ENCODE measurements around the gene OR6F1.

GRCh38 chr1:247701338-247701737, 15.1 kb downstream of the OR6F1 start:
- no peak for TF ChIP-seq TARDBP (IDR thresholded peaks at IDR 0.05)
- TF ChIP-seq BHLHE40 (IDR thresholded peaks at IDR 0.05; ENCODE audit: borderline replicate concordance) = no peak
- no peak for TF ChIP-seq SUZ12 (IDR thresholded peaks at IDR 0.05)
- TF ChIP-seq FOXK2 (IDR thresholded peaks at IDR 0.05) = no peak
- TF ChIP-seq HDGF (IDR thresholded peaks at IDR 0.05; ENCODE audit: borderline replicate concordance) = no peak
- TF ChIP-seq ZNF384 (IDR thresholded peaks at IDR 0.05) = no peak
- TF ChIP-seq SP1 (IDR thresholded peaks at IDR 0.05) = no peak
- TF ChIP-seq ELF4 (IDR thresholded peaks at IDR 0.05) = no peak
- TF ChIP-seq NFRKB (IDR thresholded peaks at IDR 0.05) = no peak
- no peak for TF ChIP-seq FOXM1 (IDR thresholded peaks at IDR 0.05; ENCODE audit: borderline replicate concordance)
